Measurements from ENCODE around the gene ELOVL5. TPM values are rescaled to one million over a fixed set of nuclear protein-coding genes. Genes with fewer than 3 reads are reported as not detected.
A peak's percentile ranks its signal among the peaks of the same experiment; 100 is the strongest.

Gene ELOVL5
- total and polyA plus RNA-seq, 4 donors, result 22.1 to 77.8 (median 57.8) TPM

DNA sequence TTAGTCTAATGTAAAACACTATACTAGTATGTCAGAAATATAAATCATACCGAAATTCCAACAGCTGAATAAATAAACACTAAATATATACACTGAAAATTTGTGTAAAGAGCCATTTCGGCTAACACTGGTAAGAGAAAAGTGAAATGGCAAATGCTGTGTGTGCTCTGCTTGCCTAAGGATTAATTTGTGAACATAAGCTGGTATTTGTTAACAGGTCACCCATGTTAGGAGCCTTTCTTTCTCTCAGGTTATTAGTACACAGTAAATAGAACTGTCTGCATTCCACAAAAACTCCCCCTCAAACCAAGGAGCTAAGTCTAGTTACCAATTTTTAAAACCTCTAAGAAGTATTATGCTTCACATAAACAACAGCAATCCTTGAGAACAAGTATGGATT lies 27.0 kb downstream of the ELOVL5 start:
- Histone ChIP-seq H3K27ac (ENCODE audit: low read depth in 1 of 2, low read length in 2 of 2) (peak overlapping the region; percentile 65 to 74), H3K4me1 (ENCODE audit: control insufficient read depth in 4 of 4, insufficient read depth in 4 of 4, low read length in 3 of 4) (peaks cover 3 to 22% (median 15%) of the 10 kb centered on the region in 4 donors), H3K9ac (ENCODE audit: low read depth in 1 of 2, low read length in 2 of 2) (no peak overlapping the region), H3K27me3 (ENCODE audit: control insufficient read depth in 4 of 4, insufficient read depth in 4 of 4, low read length in 3 of 4) (no peaks in the 10 kb centered on the region), H3K9me3 (ENCODE audit: control insufficient read depth in 4 of 4, low read length in 3 of 4) (no peaks in the 10 kb centered on the region), H3K36me3 (ENCODE audit: control insufficient read depth in 4 of 4, insufficient read depth in 3 of 4, low read depth in 1 of 4, low read length in 3 of 4) (peaks cover 0 to 1% (median 0%) of the 10 kb centered on the region in 4 donors), H3K4me3 (ENCODE audit: low read depth in 1 of 3, low read length in 3 of 3) (no peak overlapping the region)
- TF ChIP-seq, protein P1, sequence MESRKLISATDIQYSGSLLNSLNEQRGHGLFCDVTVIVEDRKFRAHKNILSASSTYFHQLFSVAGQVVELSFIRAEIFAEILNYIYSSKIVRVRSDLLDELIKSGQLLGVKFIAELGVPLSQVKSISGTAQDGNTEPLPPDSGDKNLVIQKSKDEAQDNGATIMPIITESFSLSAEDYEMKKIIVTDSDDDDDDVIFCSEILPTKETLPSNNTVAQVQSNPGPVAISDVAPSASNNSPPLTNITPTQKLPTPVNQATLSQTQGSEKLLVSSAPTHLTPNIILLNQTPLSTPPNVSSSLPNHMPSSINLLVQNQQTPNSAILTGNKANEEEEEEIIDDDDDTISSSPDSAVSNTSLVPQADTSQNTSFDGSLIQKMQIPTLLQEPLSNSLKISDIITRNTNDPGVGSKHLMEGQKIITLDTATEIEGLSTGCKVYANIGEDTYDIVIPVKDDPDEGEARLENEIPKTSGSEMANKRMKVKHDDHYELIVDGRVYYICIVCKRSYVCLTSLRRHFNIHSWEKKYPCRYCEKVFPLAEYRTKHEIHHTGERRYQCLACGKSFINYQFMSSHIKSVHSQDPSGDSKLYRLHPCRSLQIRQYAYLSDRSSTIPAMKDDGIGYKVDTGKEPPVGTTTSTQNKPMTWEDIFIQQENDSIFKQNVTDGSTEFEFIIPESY (IDR thresholded peaks at IDR 0.05), result no peak
- TF ChIP-seq YY1 (IDR thresholded peaks at IDR 0.05) (peak; percentile 22), HNF4A (conservative IDR thresholded peaks at IDR 0.05) (no peak), HNF4G (IDR thresholded peaks at IDR 0.05) (no peak)
- 33% methylated on average over 2 of the region's 2 CpGs for WGBS
- DNase-seq (ENCODE audit: low spot score), result no peak

DNA sequence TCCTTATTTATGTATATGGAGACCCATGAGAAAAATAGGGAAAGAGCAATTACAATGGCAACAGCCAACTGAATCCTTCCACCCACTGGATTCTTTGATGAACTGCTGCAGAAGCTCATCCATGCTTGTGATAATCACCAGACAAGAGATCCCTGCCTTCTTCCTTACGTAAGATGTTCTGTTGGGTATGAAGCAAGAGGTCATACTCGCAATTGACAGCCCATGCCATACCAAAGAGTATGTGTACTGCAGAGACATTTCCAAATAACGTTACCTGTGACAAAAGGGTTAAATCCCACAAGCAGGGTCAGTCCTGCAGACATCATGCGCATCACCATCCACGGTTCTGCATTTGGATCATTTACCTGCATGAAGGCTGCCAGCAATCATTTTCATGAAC lies 27.8 kb downstream of the ELOVL5 start:
- TF ChIP-seq, protein P2, sequence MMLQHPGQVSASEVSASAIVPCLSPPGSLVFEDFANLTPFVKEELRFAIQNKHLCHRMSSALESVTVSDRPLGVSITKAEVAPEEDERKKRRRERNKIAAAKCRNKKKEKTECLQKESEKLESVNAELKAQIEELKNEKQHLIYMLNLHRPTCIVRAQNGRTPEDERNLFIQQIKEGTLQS (IDR thresholded peaks at IDR 0.05), result no peak
- TF ChIP-seq, protein P3, sequence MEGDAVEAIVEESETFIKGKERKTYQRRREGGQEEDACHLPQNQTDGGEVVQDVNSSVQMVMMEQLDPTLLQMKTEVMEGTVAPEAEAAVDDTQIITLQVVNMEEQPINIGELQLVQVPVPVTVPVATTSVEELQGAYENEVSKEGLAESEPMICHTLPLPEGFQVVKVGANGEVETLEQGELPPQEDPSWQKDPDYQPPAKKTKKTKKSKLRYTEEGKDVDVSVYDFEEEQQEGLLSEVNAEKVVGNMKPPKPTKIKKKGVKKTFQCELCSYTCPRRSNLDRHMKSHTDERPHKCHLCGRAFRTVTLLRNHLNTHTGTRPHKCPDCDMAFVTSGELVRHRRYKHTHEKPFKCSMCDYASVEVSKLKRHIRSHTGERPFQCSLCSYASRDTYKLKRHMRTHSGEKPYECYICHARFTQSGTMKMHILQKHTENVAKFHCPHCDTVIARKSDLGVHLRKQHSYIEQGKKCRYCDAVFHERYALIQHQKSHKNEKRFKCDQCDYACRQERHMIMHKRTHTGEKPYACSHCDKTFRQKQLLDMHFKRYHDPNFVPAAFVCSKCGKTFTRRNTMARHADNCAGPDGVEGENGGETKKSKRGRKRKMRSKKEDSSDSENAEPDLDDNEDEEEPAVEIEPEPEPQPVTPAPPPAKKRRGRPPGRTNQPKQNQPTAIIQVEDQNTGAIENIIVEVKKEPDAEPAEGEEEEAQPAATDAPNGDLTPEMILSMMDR (IDR thresholded peaks at IDR 0.05; ENCODE audit: low read depth, low read length, missing input control), result no peak
- TF ChIP-seq RAD21 (IDR thresholded peaks at IDR 0.05) (no peak), JUND (IDR thresholded peaks at IDR 0.05) (no peak), GABPA (IDR thresholded peaks at IDR 0.05 in 1 of 2, conservative IDR thresholded peaks at IDR 0.05 in 1 of 2) (no peak), NR2F2 (IDR thresholded peaks at IDR 0.05) (no peak), FOXA1 (IDR thresholded peaks at IDR 0.05) (no peak), RXRA (IDR thresholded peaks at IDR 0.05) (no peak)
- TF ChIP-seq, protein P4, sequence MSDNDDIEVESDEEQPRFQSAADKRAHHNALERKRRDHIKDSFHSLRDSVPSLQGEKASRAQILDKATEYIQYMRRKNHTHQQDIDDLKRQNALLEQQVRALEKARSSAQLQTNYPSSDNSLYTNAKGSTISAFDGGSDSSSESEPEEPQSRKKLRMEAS (IDR thresholded peaks at IDR 0.05), result no peak
- H3K9ac ChIP-seq (ENCODE audit: low read depth in 1 of 2, low read length in 2 of 2), result no peak overlapping the region
- no peaks in the 10 kb centered on the region for H3K9me3 ChIP-seq (ENCODE audit: control insufficient read depth in 4 of 4, low read length in 3 of 4)
- no peaks in the 10 kb centered on the region for H3K27me3 ChIP-seq (ENCODE audit: control insufficient read depth in 4 of 4, insufficient read depth in 4 of 4, low read length in 3 of 4)
- DNase-seq (ENCODE audit: low spot score), result no peak
- peaks cover 0 to under 1% (median 0%) of the 10 kb centered on the region in 4 donors for H3K36me3 ChIP-seq (ENCODE audit: control insufficient read depth in 4 of 4, insufficient read depth in 3 of 4, low read depth in 1 of 4, low read length in 3 of 4)
- peaks cover 3 to 22% (median 16%) of the 10 kb centered on the region in 4 donors for H3K4me1 ChIP-seq (ENCODE audit: control insufficient read depth in 4 of 4, insufficient read depth in 4 of 4, low read length in 3 of 4)
- no peak overlapping the region for H3K27ac ChIP-seq (ENCODE audit: low read depth in 1 of 2, low read length in 2 of 2)
- no peak overlapping the region for H3K4me3 ChIP-seq (ENCODE audit: low read depth in 1 of 3, low read length in 3 of 3)
- WGBS, result 55% methylated on average over 5 of the region's 5 CpGs

DNA sequence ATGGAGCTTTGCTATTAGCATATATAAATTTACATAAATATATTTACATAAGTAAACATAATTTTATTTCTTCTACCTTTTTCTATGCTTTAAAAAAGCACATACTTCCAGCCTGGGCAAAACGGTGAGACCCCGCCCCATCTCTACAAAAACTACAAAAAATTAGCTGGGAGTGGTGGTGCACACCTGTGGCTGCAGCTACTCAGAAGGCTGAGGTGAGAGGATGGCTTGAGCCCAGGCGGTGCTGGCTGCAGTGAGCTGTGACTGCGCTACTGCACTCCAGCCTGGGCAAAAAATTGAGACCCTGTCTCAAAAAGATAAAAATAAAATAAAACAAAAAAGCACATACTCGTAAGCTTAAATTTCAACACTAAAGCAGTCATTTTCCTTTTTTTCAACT lies 30.3 kb downstream of the ELOVL5 start:
- H3K27me3 ChIP-seq (ENCODE audit: control insufficient read depth in 4 of 4, insufficient read depth in 4 of 4, low read length in 3 of 4), result no peaks in the 10 kb centered on the region
- H3K9ac ChIP-seq (ENCODE audit: low read depth in 1 of 2, low read length in 2 of 2), result no peak overlapping the region
- 97% methylated on average over 5 of the region's 5 CpGs for WGBS
- peaks cover 4 to 22% (median 16%) of the 10 kb centered on the region in 4 donors for H3K4me1 ChIP-seq (ENCODE audit: control insufficient read depth in 4 of 4, insufficient read depth in 4 of 4, low read length in 3 of 4)
- no peaks in the 10 kb centered on the region for H3K9me3 ChIP-seq (ENCODE audit: control insufficient read depth in 4 of 4, low read length in 3 of 4)
- no peak overlapping the region for H3K27ac ChIP-seq (ENCODE audit: low read depth in 1 of 2, low read length in 2 of 2)
- TF ChIP-seq, protein P2 (IDR thresholded peaks at IDR 0.05), result no peak
- TF ChIP-seq EGR1 (IDR thresholded peaks at IDR 0.05; ENCODE audit: low read depth in 2 of 2), result no peak
- no peak for TF ChIP-seq GABPA (IDR thresholded peaks at IDR 0.05 in 1 of 2, conservative IDR thresholded peaks at IDR 0.05 in 1 of 2)
- TF ChIP-seq HNF4A (conservative IDR thresholded peaks at IDR 0.05), result no peak
- TF ChIP-seq, protein P3 (IDR thresholded peaks at IDR 0.05; ENCODE audit: low read depth, low read length, missing input control), result no peak
- TF ChIP-seq, protein P1 (IDR thresholded peaks at IDR 0.05), result no peak
- TF ChIP-seq FOXA1 (IDR thresholded peaks at IDR 0.05), result no peak
- TF ChIP-seq SP1 (IDR thresholded peaks at IDR 0.05), result no peak
- H3K4me3 ChIP-seq (ENCODE audit: low read depth in 1 of 3, low read length in 3 of 3), result no peak overlapping the region
- no peaks in the 10 kb centered on the region for H3K36me3 ChIP-seq (ENCODE audit: control insufficient read depth in 4 of 4, insufficient read depth in 3 of 4, low read depth in 1 of 4, low read length in 3 of 4)
- DNase-seq (ENCODE audit: low spot score), result no peak
